NCI-H510A treated with DMSO at 0.1 percent for 48 hours (cell line): Measurements from ENCODE around the gene RORB.

ENCODE experiments used
- DNase-seq: peaks from one replicate; lab custom pipeline; 2025; lab: John Stamatoyannopoulos, UW

Gene RORB

DNA sequence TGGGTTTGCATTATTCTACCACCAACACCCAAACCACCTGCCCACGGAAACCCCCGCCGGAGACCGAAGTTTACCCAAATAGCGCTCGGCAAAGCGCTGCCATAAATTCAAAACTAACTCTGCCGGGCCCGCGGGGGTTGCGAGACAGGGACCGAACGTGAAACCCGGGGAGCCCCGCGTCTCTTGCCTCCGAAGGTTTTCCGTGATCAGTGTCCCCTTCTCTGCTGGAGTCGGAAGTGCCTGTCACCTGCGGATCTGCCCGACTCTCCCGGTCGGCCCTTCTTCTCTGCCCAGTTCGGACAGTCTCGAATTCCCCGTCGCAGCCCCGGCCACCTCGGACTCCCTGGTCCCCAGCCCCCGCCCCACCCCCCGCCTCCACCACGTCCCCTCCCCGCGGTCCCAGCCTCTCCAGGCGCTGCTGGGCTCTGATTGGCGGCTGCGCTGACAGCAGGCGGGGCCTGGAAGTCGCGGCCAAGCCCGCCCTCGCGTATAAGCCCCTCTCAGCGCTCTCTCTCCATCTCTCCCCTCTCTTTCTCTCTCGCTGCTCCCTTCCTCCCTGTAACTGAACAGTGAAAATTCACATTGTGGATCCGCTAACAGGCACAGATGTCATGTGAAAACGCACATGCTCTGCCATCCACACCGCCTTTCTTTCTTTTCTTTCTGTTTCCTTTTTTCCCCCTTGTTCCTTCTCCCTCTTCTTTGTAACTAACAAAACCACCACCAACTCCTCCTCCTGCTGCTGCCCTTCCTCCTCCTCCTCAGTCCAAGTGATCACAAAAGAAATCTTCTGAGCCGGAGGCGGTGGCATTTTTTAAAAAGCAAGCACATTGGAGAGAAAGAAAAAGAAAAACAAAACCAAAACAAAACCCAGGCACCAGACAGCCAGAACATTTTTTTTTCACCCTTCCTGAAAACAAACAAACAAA lies at the start of gene RORB:
Gene RORB, plus strand, starts transcription at position 517 of the 929 bp plus-strand sequence. CDS start 642 bp downstream, outside the sequence.
- DNase-seq, result peak; percentile 47

DNA sequence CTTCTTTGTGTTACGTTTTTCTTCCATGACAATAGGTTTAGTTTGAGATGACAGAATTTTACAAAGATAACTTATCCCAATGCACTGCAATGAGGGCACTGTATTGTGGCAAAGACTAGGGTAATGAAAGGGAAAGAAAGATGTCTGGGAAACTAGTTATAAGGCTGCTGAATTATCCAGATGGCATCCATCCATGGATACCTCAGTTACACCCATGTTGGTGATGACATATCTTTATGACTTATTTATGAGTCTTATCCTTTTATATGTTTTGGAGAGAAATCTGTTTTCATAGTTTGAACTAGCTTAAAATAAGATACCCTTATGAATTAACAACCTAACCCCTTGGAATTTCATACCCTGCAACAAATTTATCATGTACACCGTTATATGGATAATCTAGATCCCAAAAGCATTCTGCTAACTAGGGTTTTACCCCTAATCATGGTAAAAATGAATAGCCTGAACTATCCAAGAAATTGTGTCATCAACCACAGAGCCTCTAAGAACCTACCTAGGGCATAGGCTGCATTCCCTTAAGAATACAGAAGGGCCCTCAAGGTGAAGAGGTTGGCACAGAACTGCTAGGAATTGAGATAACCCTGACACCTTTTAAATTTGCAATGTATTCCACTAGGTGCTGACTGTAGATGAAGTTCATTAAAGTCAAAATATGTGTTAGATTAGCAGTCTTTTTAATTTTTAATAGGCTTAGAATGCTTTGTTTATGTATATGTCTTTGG lies 49.5 kb upstream of the RORB start:
- no peak for DNase-seq

DNA sequence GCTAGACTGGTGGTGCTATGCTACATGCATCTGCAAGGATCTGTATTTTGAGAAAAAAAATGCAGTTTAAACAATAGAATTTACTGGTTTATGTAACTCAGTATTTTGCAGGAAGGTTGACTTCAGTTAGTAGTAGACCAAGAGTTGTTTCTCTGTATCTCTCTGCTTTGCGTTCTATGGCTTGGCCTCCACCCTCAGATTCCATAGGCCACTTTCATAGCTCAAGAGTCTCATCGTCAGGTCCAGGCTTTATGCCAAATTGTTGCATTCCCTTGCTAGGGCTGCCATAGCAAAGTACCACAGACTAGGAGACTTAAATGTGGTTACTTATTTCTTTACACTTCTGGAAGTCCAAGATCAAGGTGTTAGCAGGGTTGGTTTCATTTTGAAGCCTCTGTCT lies 48.1 kb upstream of the RORB start:
- DNase-seq, result no peak

DNA sequence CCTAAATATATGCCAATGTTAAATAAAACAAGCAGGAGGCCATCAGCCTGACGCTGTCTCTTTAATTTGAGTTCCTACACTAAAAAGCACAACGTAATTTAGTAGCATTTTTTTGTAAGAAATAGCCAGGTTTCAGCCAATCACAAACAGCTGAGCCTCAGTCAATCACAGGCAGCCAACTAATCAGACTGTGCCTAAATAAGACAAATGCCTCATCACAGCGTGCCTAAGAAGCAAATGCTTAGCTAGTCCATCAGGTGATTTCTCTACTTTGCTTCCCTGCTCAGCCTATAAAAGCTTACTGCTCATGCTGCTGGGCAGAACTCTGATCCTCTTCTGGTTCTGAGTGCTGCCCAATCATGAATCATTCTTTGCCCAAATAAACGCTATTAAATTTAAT lies 38.3 kb upstream of the RORB start:
- DNase-seq, result no peak

DNA sequence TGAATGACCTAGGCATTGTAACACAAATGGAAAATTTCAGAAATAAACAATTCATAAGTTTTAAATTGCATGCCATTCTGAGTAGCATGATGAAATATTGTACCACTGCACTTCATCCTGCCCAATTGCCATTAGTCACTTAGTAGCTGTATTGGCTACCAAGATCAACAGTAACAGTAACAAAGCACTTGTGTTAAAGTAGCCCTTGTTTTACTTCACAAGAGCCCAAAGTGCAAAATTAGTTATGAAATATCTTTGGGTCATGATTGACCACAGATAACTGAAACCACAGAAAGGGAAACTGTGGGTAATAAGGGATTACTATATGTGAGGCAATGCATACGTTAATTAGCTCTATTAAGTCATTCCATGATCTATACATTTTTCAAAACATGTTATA lies 33.3 kb upstream of the RORB start:
- no peak for DNase-seq

DNA sequence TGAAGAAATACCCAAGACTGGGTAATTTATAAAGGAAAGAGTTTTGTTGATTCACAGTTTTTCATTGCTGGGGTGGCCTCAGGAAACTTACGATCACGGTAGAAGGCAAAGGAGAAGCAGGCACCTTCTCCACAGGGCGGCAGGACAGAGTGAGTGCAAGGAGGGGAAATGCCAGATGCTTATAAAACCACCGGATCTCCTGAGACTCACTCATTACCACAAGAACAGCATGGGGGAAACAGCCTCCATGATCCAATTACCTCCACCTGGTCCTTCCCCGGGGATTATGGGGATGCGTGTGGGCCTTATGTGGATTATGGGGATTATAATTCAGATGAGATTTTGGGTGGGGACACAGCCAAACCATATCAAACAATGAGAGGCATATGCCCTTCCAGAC lies 18.5 kb upstream of the RORB start:
- no peak for DNase-seq

DNA sequence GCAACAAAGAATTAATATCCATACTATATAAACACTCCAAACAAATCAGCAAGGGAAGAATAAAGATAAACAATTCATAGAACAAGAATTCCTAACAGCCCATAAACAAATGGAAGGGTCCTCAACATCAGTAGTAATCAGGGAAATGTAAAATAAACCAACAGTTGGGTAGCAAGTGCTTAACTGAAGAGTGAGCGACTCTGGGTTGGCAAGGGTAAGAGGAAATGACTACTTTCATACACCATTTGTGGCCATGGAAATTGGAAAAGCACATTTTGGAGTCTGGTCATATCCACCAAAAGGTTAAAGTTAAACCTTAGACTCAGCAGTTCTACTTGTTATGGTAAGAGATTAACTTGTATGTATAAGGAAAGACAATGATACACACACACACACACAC lies 17.4 kb upstream of the RORB start:
- no peak for DNase-seq

DNA sequence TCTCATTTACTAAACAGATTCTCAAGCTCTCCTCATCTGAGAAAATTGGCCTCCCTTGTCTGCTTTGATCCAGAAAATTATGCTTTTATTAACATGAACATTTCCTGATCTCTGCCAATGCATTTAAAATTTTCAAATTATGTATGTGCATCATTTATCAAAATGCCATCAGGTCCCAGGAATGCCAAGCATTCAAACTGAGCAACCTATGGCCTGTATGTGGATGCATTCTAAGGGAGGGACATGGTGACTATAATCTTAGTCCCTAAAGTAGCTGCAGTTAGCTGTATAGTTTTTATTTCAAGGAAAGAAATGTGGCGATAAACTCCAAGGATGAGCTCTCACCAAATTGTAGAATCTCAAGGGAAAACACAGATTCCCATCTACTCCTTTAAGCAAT lies 9.7 kb upstream of the RORB start:
- DNase-seq, result no peak

DNA sequence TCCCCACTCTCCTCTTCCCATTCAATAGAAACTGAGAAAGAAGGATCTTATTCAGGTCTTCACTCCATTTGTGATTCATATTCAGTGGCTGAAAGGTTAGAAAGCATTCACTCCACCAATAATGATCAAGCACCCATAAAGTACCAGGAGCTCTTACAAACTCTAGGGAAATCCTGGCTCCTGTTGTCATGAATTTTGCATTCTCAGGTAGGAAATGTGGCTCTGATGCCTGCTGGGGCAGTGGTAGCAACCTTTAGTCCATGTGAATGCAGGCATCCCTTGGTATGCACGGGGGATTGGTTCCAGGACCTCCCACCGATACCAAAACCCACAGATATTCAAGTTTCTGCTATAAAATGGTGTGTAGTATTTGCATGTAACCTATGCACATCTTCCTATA lies 3.6 kb upstream of the RORB start:
- DNase-seq, result no peak

DNA sequence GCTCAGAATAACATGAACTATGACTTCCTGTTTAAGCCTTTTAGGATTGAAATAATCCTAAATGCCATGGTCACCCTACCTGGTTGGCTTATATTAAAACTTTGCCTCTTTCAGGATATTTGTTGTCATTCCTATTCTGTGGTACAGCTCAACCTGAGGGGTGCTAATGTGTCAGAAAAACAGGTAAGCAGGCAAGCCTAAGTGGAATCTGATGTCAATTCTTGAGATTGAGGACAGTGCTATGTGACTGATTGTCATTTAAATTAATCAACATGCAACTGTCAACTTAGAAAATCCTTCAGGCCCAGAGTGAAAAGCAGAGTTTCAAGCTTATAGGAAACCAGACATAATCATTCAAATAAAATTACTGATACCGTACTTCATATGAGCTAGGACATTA lies 2.6 kb upstream of the RORB start:
- DNase-seq, result no peak

DNA sequence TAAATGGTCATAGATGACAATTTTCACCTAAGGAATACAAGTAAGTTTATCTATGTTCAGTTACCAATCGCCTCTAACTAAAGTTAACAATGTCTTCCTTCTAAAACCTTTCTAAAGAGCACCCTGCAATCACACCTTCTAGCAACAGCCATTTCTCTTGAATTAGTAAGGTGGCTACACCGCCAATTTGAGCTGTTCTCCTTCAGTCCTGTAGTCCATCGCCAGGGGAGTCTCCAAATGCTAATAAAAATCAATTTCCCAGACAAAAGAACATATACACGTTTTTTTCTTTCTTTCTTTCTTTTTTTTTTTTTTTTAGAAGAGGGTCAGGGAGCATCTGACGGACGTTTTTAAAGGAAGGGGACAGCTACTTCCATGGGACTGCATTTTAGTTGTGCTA lies 729 bp upstream of the RORB start:
- no peak for DNase-seq

DNA sequence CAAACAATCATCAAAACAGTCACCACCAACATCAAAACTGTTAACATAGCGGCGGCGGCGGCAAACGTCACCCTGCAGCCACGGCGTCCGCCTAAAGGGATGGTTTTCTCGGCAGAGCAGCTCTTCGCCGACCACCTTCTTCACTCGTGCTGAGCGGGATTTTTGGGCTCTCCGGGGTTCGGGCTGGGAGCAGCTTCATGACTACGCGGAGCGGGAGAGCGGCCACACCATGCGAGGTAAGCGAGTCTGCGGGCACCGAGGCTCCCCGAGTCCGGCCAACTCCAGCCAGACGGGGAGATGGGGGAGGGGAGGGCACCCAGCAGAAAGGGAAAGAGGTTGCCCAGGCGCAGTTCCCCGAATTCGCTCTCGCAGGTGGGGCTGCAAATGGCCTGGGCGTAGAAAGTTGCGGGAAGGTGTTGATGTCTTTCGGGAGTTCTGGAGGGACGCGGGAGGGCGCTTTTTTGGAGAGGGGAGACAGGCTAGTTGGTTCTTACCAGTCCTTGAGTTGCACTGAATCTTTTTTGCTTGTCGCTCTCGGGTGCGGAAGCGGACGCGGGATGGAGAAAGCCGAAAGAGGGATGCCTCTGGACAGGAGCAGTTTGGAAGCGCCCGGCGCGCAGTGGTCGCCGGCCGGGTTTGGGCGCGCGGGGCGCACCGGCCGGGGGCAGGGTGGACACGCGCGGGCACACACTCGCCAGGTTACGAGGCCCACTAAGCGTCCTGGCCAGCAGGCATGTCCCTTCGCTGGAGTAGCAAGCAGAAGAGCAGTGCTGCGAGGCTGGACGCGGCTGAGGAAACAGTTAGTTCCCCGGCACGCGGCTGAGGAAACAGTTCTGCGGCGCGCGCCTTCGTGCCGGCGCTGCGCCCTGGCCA lies 849 bp downstream of the RORB start:
- no peak for DNase-seq

DNA sequence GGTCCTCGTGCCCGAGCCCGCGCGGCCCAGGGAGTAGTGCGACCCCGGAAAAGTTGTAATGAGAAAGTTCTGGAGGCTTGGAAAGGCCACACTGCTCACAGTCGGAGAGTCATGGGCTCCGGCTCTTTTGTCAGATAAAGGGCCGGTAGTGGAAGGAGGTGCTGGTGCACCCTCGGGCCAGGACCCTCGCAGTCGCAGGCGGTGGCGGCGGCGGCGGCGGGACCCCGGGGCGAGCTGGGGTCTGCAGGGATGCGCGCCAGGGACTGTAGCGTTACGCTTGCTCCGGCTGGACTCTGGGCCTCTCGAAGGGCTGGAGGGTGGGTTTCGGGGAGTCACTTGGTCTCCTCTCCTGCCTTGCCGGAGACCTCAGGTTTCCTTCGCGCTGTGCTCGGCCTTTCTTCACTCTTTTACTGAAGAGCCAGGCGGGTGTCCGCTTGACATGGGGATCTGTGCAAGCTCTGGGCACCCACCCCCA lies 1.5 kb downstream of the RORB start:
- no peak for DNase-seq

DNA sequence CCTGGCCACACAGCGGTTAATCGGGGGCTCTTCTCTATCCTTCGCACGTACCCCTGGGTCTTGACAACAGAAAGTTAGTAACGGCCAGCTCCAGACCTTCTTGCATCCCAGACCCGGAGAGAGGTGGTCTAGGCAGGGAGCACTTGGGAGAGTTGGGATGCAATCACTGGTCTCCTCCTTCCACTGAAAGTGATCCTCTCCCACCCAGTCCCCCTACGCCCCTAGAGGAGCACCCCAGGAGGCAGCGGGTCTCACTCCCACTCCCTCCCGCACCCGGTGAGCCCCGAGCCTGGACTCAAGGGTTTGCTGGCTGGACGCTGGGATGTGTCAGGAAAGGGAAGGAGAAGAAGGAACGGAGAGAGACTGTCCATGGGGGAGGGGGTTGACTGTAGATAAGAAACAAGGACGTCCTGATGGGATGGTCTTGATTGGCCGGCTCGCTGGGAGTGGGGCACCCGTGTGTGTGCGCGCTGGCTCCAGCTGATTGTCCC lies 2.0 kb downstream of the RORB start:
- no peak for DNase-seq

DNA sequence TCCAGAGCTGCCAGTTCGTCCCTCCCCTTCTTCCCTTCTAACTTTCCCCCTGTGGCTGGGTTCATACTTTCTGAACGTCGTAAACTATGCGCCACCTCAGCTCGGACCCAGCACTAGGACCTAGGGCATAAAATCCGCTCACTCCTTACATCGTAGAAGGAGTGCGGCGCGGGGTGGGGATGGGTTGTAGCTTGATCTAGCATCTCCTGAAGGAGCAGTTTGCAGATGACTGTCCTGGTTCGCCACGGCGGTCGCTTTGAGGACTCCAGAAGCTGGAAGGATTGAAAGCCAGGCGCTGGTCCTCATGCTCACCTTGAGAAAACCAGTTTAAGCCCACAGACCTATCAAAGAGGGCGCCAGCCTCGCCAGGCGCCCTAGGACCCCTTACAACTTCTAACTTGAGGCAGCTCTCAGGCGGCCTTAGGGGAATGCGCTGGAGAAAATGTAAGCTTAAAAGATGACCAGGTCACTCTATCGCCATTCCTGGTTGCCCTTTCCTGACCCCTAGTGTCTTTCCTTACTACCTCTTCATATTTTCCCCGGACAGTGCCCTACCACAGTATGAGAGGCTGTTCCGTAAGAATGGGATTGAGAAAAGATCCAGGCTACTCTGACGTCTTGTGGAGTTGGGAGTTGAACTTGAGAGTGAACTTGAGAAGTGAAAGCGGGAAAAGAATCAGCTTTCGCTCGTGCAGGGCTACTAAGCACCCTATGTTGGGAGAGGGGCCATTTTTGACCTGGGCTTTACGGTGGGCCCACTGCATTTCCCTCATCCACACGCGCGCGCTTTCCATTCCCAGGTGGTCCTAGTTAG lies 2.8 kb downstream of the RORB start:
- no peak for DNase-seq

DNA sequence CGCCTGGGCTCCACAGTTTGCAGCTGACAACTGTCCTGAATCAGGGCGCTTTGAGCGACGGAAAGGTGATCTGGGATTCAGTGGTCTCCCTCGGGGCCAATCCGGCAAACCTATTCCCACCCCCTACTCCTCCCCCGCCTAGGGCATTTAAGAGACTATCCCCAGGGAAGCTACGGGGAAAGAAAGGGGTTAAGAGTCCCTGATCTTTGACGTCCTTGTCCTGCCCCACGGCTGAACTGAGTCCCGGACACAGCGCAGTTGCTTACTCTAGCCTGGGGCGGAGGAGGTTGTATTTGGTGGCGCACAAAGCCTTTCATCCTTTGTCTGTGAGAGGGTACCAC lies 3.4 kb downstream of the RORB start:
- no peak for DNase-seq

DNA sequence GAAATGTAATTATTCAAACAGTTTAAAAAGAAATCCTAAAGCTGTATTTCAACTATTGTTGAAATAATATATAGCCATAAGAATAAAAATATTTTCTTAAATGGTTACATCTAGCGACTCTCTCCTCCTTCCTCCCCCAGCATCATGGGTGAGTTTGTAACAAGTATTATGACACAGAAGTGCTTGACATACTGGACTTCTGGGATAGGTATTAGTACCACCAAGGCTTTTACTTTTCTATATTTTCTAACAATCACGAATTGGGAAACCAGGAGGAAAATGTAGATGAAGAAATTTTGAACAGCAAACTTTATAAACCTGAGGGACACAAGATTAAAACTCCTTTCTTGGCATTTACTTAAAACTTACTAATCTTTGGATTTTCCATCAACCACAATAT lies 4.4 kb downstream of the RORB start:
- no peak for DNase-seq

DNA sequence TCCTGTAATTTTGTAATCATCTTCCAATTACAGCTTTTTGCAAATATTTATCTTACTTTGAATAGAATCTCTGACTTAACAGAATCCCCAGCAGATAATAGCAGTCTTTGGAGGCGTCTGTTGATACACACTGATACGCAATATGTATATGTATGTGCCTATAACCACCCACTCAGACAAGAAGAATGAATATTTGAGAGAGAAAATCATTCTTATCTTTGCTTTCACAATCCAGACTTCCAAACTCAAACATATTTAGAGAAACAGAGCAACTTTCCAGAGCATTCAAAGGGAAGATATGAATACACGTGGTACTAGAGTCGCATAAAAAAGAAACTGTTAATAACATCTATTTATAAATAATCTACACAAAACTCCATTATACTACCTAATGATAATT lies 6.1 kb downstream of the RORB start:
- DNase-seq, result no peak

DNA sequence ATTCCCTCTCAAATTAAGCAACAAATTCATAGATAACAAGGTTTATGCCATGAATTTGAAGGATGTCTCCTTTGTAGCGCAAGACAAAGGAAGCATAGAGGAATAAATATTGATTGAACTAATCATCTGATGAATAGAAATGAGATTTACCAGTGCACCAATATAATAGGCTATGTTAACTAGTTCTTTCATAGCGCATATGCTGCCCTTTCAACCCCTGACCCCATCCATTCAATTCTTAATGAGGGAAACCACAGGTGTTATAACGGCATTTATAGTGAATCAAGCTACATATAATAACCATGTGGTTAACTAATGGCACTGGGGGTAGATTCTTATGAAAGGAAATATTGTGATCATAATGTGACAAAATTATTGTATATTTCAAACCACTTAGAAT lies 6.5 kb downstream of the RORB start:
- DNase-seq, result no peak

DNA sequence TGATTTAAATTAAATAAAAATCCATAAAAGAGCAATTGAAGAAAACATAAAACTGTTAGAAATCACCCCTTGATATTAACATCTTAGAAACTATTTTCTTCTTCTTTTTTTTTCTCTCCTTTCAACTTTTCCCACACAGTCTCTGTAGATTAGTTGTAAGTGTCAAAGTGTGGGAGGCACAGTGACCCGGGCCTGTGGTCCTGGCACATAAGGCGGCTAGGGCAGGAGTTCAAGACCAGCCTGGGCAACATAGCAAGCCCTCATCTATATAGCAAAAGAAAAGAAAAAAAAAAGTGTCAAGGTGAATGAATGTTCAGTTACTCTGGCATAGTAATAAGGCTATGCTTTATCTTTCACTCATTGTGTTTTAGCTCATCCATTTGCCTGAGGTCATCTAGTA lies 14.2 kb downstream of the RORB start:
- no peak for DNase-seq

DNA sequence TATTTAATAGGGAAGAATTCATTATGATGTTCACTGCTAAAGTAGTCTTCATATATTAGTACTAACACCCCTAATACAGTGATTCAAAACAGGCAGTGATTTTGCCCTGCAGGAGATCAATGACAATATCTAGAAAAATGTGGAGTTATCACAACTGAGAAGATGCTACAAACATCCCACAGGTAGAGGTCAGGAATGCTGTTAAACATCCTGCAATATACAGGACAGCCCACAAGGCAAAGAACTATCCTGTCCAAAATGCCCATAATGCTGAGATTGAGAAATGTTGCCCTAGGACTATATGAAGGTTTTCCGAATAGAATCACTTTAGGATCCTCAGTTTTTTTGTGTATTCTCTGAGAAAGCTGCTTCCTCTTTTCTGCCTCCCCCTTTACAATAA lies 15.3 kb downstream of the RORB start:
- DNase-seq, result no peak
